GM18508 (cell line): Measurements from ENCODE around the gene RPL5.

Source experiments
- ATAC-seq: cut with Tn5 transposase; IDR thresholded peaks from one replicate; pipeline ENCODE4 v1.9.1; 2021; ENCODE audit warnings: moderate number of reproducible peaks; ENCODE audit not compliant: insufficient read depth, unreplicated experiment

RPL5 gene

GRCh38 chr1:92886886-92887419 lies 55.1 kb downstream of the RPL5 start:
- ATAC-seq, result no peak

GRCh38 chr1:92887465-92887864 lies 55.6 kb downstream of the RPL5 start:
- ATAC-seq, result no peak
